Endothelial cell (in vitro differentiated cells): ENCODE measurements around the gene CFAP91. TPM values are rescaled to one million over a fixed set of nuclear protein-coding genes. Genes with fewer than 3 reads are reported as not detected.

Experiments used
- DNase-seq: peaks from one replicate; pipeline ENCODE4 v3.0.0; 2021; ENCODE audit warnings: low spot score
- H3K27ac Mint-ChIP-seq: one replicate; pipeline ENCODE4 v1.8.0; 2021; ENCODE audit warnings: mixed read lengths, inconsistent platforms; ENCODE audit not compliant: unreplicated experiment
- H3K27me3 Mint-ChIP-seq: one replicate; pipeline ENCODE4 v1.8.0; 2021; ENCODE audit warnings: mild to moderate bottlenecking, moderate library complexity, mixed read lengths, inconsistent platforms; ENCODE audit not compliant: unreplicated experiment
- H3K36me3 Mint-ChIP-seq: one replicate; pipeline ENCODE4 v1.8.0; 2021; ENCODE audit warnings: mild to moderate bottlenecking, low read depth, mixed read lengths, inconsistent platforms; ENCODE audit not compliant: unreplicated experiment
- H3K4me1 Mint-ChIP-seq: one replicate; pipeline ENCODE4 v1.8.0; 2021; ENCODE audit warnings: mild to moderate bottlenecking, mixed read lengths, inconsistent platforms; ENCODE audit not compliant: unreplicated experiment
- H3K4me3 Mint-ChIP-seq: one replicate; pipeline ENCODE4 v1.8.0; 2021; ENCODE audit warnings: mild to moderate bottlenecking, mixed read lengths, inconsistent platforms; ENCODE audit not compliant: unreplicated experiment
- H3K9me3 Mint-ChIP-seq: one replicate; pipeline ENCODE4 v1.8.0; 2021; ENCODE audit warnings: mixed read lengths, inconsistent platforms; ENCODE audit not compliant: unreplicated experiment
- total RNA-seq: library from RNA; stranded (reverse); fragmentation: NEBNext Ultra II Directional; extraction: Animal tissue kit (Norgen Biotek cat#: 25700); gene quantifications from one replicate; pipeline ENCODE4 v1.2.1, GENCODE V29; 2021; ENCODE audit not compliant: unreplicated experiment
- TF ChIP-seq, protein P1 (sequence below): fragments of 200-600 bp; sonication (generic); IDR thresholded peaks from one replicate; pipeline ENCODE4 v1.5.0; 2021; ENCODE audit warnings: antibody characterized with exemption; ENCODE audit not compliant: unreplicated experiment

Gene CFAP91
- total RNA-seq, 1 donor from 2014 or later, result 0.23 TPM

DNA sequence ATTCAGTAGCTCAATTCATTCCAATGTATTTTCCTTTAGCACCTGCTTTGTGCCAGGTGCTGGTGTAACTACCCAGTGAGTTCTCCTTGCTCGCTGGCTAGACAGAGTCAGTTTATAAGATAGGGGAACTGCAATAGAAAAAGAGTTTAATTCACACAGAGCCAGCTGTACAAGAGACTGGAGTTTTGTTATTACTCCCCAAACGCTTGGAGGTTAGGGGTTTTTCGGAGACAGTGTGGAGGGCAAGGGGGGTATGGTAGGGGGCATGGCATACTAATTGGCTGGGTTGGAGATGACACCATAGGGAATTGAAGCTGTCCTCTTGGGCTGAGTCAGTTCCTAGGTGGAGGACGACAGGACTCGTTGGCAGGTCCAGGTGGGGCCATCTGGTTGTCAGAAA, 5.4 kb upstream of the CFAP91 start:
- Mint-ChIP-seq H3K4me3 (no peak overlapping the region), H3K27me3 (no peaks in the 10 kb centered on the region), H3K27ac (no peak overlapping the region), H3K9me3 (no peaks in the 10 kb centered on the region), H3K36me3 (no peaks in the 10 kb centered on the region), H3K4me1 (peaks cover 4% of the 10 kb centered on the region)
- no peak for DNase-seq
- TF ChIP-seq, protein P1, sequence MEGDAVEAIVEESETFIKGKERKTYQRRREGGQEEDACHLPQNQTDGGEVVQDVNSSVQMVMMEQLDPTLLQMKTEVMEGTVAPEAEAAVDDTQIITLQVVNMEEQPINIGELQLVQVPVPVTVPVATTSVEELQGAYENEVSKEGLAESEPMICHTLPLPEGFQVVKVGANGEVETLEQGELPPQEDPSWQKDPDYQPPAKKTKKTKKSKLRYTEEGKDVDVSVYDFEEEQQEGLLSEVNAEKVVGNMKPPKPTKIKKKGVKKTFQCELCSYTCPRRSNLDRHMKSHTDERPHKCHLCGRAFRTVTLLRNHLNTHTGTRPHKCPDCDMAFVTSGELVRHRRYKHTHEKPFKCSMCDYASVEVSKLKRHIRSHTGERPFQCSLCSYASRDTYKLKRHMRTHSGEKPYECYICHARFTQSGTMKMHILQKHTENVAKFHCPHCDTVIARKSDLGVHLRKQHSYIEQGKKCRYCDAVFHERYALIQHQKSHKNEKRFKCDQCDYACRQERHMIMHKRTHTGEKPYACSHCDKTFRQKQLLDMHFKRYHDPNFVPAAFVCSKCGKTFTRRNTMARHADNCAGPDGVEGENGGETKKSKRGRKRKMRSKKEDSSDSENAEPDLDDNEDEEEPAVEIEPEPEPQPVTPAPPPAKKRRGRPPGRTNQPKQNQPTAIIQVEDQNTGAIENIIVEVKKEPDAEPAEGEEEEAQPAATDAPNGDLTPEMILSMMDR, result no peak

GRCh38 chr3:119700269-119700919, 2.4 kb upstream of the CFAP91 start:
- TF ChIP-seq, protein P1, result no peak

DNA sequence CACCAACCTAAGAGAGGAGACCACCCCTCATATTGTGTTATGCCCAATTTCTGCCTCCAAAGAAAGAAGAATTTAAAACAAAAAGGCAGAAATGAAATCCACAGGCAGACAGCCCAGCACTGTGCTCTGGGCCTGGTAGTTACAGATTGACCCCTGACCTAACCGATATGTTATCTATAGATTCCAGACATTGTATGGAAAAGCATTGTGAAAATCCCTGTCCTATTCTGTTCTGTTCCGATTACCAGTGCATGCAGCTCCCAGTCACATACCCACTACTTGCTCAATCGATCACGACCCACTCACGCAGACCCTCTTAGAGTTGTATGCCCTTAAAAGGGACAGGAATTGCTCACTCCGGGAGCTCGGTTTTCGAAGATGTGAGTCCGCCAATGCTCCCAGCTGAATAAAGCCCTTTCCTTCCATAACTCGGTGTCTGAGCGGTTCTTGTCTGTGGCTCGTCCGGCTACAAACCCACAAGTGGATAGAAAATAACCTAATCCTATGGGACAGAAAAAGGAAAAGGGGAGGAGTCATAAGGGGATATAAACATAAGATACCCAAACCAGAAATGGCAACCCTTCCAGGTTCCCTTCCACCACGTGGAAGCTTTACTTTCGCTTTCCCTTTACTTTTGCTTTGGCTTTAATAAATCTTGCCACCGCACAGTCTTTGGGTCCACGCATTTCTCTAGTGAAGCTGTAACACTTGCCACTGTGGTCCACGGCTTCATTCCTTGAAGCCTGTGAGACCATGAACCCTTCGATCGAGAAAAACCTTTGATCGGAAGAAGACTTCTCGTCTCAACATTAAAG, 1.7 kb upstream of the CFAP91 start:
- Mint-ChIP-seq H3K9me3 (no peaks in the 10 kb centered on the region), H3K4me3 (no peak overlapping the region), H3K36me3 (peaks cover 4% of the 10 kb centered on the region), H3K27me3 (peaks cover 6% of the 10 kb centered on the region), H3K4me1 (peaks cover 7% of the 10 kb centered on the region), H3K27ac (no peak overlapping the region)
- TF ChIP-seq, protein P1, result no peak
- DNase-seq, result no peak

More at GRCh38 chr3:119700269-119700919, 2.4 kb upstream of the CFAP91 start:
- Mint-ChIP-seq H3K4me1 (peaks cover 7% of the 10 kb centered on the region), H3K4me3 (no peak overlapping the region), H3K36me3 (peaks cover 4% of the 10 kb centered on the region), H3K9me3 (no peaks in the 10 kb centered on the region), H3K27me3 (peaks cover 6% of the 10 kb centered on the region), H3K27ac (no peak overlapping the region)
- no peak for DNase-seq

DNA sequence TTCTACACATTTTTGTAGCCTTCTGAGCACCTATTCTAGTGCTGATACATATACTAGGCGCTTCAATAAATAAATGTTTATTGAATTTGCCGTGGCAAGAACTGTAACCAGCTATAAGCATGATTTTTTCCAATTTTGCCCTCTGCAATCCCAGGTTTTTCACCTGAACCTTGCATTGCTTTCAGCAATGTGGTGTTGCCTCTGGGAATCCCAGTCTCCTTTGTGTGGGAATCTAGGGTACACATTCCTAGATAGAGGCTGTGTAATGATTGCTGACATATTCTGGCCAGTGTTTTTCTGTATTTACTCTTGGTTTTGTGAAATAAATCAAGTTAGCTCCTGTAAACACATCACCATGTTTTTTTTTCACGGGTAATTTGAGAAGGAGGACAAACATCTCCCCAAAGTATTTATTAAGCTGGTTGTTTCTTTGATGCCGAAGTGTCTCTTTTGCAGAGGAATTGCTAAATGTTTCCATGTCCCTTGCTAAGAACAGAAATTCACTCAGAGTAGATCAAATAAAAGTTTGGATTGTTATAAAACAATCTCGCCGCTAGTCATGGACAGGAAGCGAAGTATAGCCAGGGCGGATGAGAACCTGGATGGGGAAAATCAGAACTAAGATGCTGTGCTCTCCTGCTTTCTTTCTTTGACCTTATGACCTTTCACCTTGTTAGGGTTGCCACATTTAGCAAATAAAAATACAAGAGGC, 1.2 kb downstream of the CFAP91 start:
- H3K27ac Mint-ChIP-seq, result no peak overlapping the region
- peak overlapping the region; percentile 51 for H3K4me3 Mint-ChIP-seq
- H3K9me3 Mint-ChIP-seq, result no peaks in the 10 kb centered on the region
- TF ChIP-seq, protein P1, result no peak
- no peak for DNase-seq
- peaks cover 6% of the 10 kb centered on the region for H3K27me3 Mint-ChIP-seq
- H3K36me3 Mint-ChIP-seq, result peaks cover 4% of the 10 kb centered on the region
- peaks cover 7% of the 10 kb centered on the region for H3K4me1 Mint-ChIP-seq
